ENCODE results near the gene AGAP1. TPM values are rescaled to one million over a fixed set of nuclear protein-coding genes. Genes with fewer than 3 reads are reported as not detected.
A peak's percentile ranks its signal among the peaks of the same experiment; 100 is the strongest.

Gene AGAP1
- polyA plus RNA-seq, 1 donor from 2014 or later = 17.4 TPM

GRCh38 chr2:236008006-236008405 lies 514.2 kb downstream of the AGAP1 start:
- Histone ChIP-seq H3K4me3 (ENCODE audit: low read length) (no peak overlapping the region), H3K9me3 (ENCODE audit: low read length) (no peaks in the 10 kb centered on the region), H3K27me3 (ENCODE audit: insufficient read depth, low read depth, low read length) (no peaks in the 10 kb centered on the region), H4K20me1 (ENCODE audit: insufficient read depth) (no peaks in the 10 kb centered on the region), H3K36me3 (ENCODE audit: insufficient read depth, low read length) (no peaks in the 10 kb centered on the region), H3K9ac (ENCODE audit: low read length) (no peak overlapping the region), H3K9me2 (ENCODE audit: insufficient read depth, low read length) (no peaks in the 10 kb centered on the region), H2AFZ (ENCODE audit: low read depth, low read length) (no peak overlapping the region), H3K4me2 (ENCODE audit: low read length) (no peak overlapping the region), H3K79me2 (replicated peaks; ENCODE audit: insufficient read depth, low read length) (no peaks in the 10 kb centered on the region), H3F3A (ENCODE audit: insufficient read depth, low read length, poor library complexity, severe bottlenecking) (no peaks in the 10 kb centered on the region), H3K27ac (ENCODE audit: low read length) (peak overlapping the region; percentile 44)
- no peak for TF ChIP-seq TAF1 (IDR thresholded peaks at IDR 0.05; ENCODE audit: low read depth)
- no peak for TF ChIP-seq REST (IDR thresholded peaks at IDR 0.05; ENCODE audit: borderline replicate concordance)
- TF ChIP-seq MXI1 (conservative IDR thresholded peaks at IDR 0.05; ENCODE audit: poor library complexity, severe bottlenecking) = no peak
- no peak for TF ChIP-seq EP300 (conservative IDR thresholded peaks at IDR 0.05; ENCODE audit: poor library complexity, severe bottlenecking)
- no peak for TF ChIP-seq EZH2 (IDR thresholded peaks at IDR 0.05; ENCODE audit: borderline replicate concordance, insufficient read depth, low read length, poor library complexity, severe bottlenecking)
- TF ChIP-seq RAD21 (conservative IDR thresholded peaks at IDR 0.05) = no peak
- no peak for TF ChIP-seq CTCF (IDR thresholded peaks at IDR 0.05; ENCODE audit: poor library complexity, severe bottlenecking)
- TF ChIP-seq SMC3 (conservative IDR thresholded peaks at IDR 0.05; ENCODE audit: poor library complexity) = no peak
- no peak for TF ChIP-seq POLR2AphosphoS5 (IDR thresholded peaks at IDR 0.05)

DNA sequence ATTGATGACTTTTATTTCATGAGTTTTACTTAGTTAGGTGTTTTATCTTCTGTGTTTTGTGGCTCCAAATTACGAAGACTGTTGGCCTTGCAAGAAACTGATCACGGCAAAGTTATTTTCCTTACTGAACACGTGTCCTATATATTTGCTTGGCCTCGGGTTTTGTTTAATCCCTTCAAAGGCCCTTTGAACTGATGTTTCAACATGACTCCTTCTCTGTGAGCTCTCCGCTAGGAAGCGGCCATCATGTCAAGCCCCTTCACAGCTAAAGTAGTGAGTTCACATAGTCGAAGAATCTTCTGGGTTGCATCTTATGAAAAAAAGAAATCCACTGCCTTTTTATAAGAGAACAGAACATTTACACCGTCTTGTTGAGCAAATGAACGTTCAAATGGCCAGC lies 515.0 kb downstream of the AGAP1 start:
- Histone ChIP-seq H3K9me2 (ENCODE audit: insufficient read depth, low read length) (no peaks in the 10 kb centered on the region), H3K9me3 (ENCODE audit: low read length) (no peaks in the 10 kb centered on the region), H3F3A (ENCODE audit: insufficient read depth, low read length, poor library complexity, severe bottlenecking) (no peaks in the 10 kb centered on the region), H3K4me3 (ENCODE audit: low read length) (no peak overlapping the region), H3K4me2 (ENCODE audit: low read length) (no peak overlapping the region), H3K79me2 (replicated peaks; ENCODE audit: insufficient read depth, low read length) (no peaks in the 10 kb centered on the region), H3K27me3 (ENCODE audit: insufficient read depth, low read depth, low read length) (no peaks in the 10 kb centered on the region), H3K36me3 (ENCODE audit: insufficient read depth, low read length) (no peaks in the 10 kb centered on the region), H3K27ac (ENCODE audit: low read length) (no peak overlapping the region), H4K20me1 (ENCODE audit: insufficient read depth) (no peaks in the 10 kb centered on the region), H3K9ac (ENCODE audit: low read length) (no peak overlapping the region), H2AFZ (ENCODE audit: low read depth, low read length) (no peak overlapping the region)
- no peak for TF ChIP-seq POLR2AphosphoS5 (IDR thresholded peaks at IDR 0.05)

Measured in neural cell (in vitro differentiated cells).